ENCODE measurements around the gene PAIP2. TPM values are rescaled to one million over a fixed set of nuclear protein-coding genes. Genes with fewer than 3 reads are reported as not detected.

Gene PAIP2
- total RNA-seq, 1 experiment from 2014 or later: 108 TPM

- no peak overlapping the region for H3K9ac ChIP-seq (ENCODE audit: low read length)
- ATAC-seq: no peak
- RAD21 ChIA-PET (ENCODE audit: low non-redundant PET in 1 of 2, low total read pairs in 2 of 2, uncharacterized antibody in 2 of 2, unreplicated experiment in 2 of 2): no interaction called here
- DNase-seq (ENCODE audit: low read depth, low spot score): no peak
- H3K4me1 ChIP-seq (ENCODE audit: control insufficient read depth in 1 of 2, insufficient read depth in 2 of 2, low read length in 2 of 2): peaks cover 27 to 51% of the 10 kb centered on the region in 2 experiments
- TF ChIP-seq REST (IDR thresholded peaks at IDR 0.05; ENCODE audit: low read depth): no peak
- no peak for TF ChIP-seq SP1 (IDR thresholded peaks at IDR 0.05; ENCODE audit: low read depth)
- TF ChIP-seq SRF (IDR thresholded peaks at IDR 0.05; ENCODE audit: low read depth): no peak
- no peak for TF ChIP-seq POLR2AphosphoS5 (IDR thresholded peaks at IDR 0.05; ENCODE audit: low read depth, low read length)
- no peak for TF ChIP-seq ELF1 (IDR thresholded peaks at IDR 0.05; ENCODE audit: borderline replicate concordance, low read depth)
- no peak for TF ChIP-seq ZBTB33 (IDR thresholded peaks at IDR 0.05; ENCODE audit: extremely low read depth, insufficient replicate concordance, low read length)
- TF ChIP-seq POLR2A (IDR thresholded peaks at IDR 0.05; ENCODE audit: borderline replicate concordance, extremely low read depth, insufficient read depth, insufficient read length): no peak
- no peak for TF ChIP-seq TCF7L2 (IDR thresholded peaks at IDR 0.05; ENCODE audit: borderline replicate concordance, extremely low read depth, insufficient read depth, insufficient read length)
- no peak for TF ChIP-seq EZH2 (IDR thresholded peaks at IDR 0.05)
- TF ChIP-seq RAD21 (IDR thresholded peaks at IDR 0.05; ENCODE audit: low read depth): no peak
- H3K27ac ChIP-seq (ENCODE audit: low read depth, low read length): no peak overlapping the region
- no peaks in the 10 kb centered on the region for H3K9me2 ChIP-seq (ENCODE audit: insufficient read depth)
- no peak overlapping the region for H2AFZ ChIP-seq (ENCODE audit: low read depth, low read length, poor library complexity, severe bottlenecking)
- intact Hi-C loops (cut with micrococcal nuclease): no loop called here
- peaks cover 77% of the 10 kb centered on the region for H3K79me2 ChIP-seq (ENCODE audit: insufficient read depth, low read length)
- no TSS peak for BruUV-seq (replicated peaks)
- H3K9me3 ChIP-seq (ENCODE audit: control insufficient read depth in 1 of 2, insufficient read depth in 1 of 2, low read depth in 1 of 2, low read length in 2 of 2): no peaks in the 10 kb centered on the region
- H3K36me3 ChIP-seq (ENCODE audit: control insufficient read depth in 1 of 2, insufficient read depth in 2 of 2, low read length in 2 of 2): peaks cover 0 to 6% of the 10 kb centered on the region in 2 experiments; a peak in 3 of 4 replicates
- peaks cover 53% of the 10 kb centered on the region; the same call in 1 of the 2 replicates for H4K20me1 ChIP-seq (ENCODE audit: insufficient read depth)
- no peak overlapping the region for H3K4me3 ChIP-seq (replicated peaks in 1 of 2; ENCODE audit: low read depth in 1 of 2, low read length in 2 of 2)
- POLR2A ChIA-PET: no interaction called here
- H3K4me2 ChIP-seq (ENCODE audit: low read length): peak overlapping the region; percentile 20; the same call in 1 of the 2 replicates
- no peaks in the 10 kb centered on the region for H3K27me3 ChIP-seq (ENCODE audit: insufficient read depth, low read length)
- CTCF ChIA-PET: no interaction called here
These were observed 45.5 kb upstream of the PAIP2 start for GRCh38 chr5:139296198-139296597.

All from HCT116 (cell line).